Measurements from ENCODE around the gene MLN.

DNA sequence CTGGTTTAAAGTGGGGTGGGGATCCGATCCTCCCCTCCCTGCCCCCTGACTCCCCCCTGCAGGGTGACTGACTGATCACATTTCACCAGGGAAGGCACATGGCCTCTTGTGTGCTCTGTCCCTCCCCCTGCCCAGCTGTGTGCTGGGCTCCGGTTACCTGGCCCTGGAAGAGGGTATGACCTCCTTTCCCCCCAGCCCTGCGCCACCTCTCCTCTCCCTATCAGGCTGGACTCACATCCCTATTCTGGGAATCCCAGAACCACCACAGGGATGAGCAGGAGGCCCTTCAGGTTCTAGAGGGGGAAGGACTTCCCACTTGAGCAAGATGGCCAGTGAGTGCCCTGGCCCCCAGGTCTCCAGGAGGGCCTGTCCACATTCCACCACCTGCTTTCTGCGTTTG lies 55.0 kb downstream of the MLN start:
- TF ChIP-seq ZNF274 (IDR thresholded peaks at IDR 0.05; ENCODE audit: low read depth, low read length) = no peak
- no peak for TF ChIP-seq YY1 (IDR thresholded peaks at IDR 0.05; ENCODE audit: insufficient read depth, insufficient read length)
- TF ChIP-seq SUZ12 (IDR thresholded peaks at IDR 0.05; ENCODE audit: extremely low read depth, insufficient read depth, insufficient read length) = no peak
